WI38 (cell line): ENCODE measurements around the gene MRGPRX1.

Experiments
- H3K4me3 ChIP-seq: 2 replicates; pipeline ENCODE4 v1.5.1; 2011; ENCODE audit warnings: low read depth, mild to moderate bottlenecking, control low read depth, low read length
- CTCF ChIP-seq: IDR thresholded peaks from 2 replicates; pipeline ENCODE4 v1.5.1; 2012; ENCODE audit warnings: low read depth, mild to moderate bottlenecking, control low read depth, low read length

MRGPRX1 gene

GRCh38 chr11:18939314-18939713, at the start of gene MRGPRX1:
Gene MRGPRX1 (minus strand): TSS chr11:18939414. CDS start chr11:18934784, 4,630 bp downstream.
- no peak for TF ChIP-seq CTCF
- no peak within 1 kb of the TSS for H3K4me3 ChIP-seq

DNA sequence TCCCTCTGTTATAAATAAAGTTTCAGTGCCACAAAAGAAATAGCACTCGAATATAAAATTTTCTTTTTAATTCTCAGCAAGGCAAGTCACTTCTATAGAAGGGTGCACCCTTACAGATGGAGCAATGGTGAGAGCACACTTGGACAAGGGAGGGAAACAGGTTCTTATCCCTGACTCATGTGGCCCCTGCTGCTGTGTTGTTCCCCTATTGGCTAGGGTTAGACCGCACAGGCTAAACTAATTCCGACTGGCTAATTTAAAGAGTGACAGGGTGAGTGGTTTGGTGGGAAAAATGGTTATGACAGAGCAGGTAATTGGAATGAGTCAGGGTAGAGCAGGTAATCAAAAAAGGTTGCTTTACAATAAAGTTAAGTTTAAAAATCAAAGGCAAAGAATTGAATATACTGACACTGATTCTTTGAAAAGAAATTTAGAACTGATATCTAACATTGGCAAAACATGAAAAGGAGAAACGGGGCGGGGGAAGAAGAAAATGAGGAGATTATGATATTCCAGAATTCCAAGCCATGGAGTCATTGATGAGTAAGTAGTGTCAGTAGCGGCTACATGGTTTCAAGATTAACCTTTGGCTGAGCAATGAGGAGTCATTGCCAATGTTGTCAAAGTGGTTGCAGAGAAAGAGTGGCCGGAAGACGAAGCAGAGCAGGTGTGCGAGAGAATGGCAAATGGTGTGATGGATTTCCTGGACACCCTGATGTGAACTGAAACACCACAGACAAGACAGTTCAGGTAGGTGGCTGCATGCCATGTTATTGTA, 48.4 kb upstream of the MRGPRX1 start:
- no peak overlapping the region for H3K4me3 ChIP-seq
- no peak for TF ChIP-seq CTCF

DNA sequence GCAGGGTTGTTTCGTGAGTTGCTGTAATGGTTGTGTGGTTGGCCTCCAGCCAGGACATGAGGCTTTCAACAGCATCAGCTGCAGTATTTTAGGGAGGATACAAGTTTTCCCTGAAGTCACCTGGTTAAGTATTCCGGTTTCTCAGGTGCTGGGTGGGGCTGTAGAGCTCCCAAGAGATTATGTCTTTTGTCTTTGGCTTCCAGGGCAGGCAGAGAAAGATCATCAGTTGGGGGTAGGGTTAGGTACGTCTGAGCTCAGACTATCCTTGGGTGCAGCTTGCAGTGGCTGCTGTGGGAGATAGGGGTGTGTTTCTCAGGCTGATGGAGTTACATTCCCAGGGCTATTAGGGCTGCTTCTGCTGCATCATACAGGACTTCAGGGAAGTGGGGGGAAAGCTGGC, 47.5 kb upstream of the MRGPRX1 start:
- no peak overlapping the region for H3K4me3 ChIP-seq
- TF ChIP-seq CTCF: no peak

DNA sequence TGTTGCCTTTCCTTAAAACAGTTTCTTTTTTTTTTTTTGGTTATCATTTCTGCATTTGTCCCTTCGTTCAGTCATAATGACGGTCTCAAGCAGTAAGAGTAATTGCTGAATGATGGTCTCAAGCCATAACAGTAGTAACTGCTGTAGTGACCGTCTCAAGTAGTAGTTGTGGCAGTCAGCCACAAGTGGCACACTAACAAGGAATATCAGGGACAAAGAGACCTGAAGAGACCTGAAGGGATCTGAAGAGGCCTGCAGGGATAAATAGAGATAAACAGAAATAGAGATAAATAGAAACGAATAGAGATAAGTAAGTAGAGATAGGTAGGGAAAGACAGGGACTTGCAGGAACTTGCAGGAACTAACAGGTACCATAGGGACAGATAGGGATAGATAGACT, 42.7 kb upstream of the MRGPRX1 start:
- H3K4me3 ChIP-seq: no peak overlapping the region
- TF ChIP-seq CTCF: no peak

- no peak for TF ChIP-seq CTCF
- H3K4me3 ChIP-seq: no peak overlapping the region
These were observed 35.0 kb upstream of the MRGPRX1 start for GRCh38 chr11:18974192-18974591.

GRCh38 chr11:18972336-18972735, 33.1 kb upstream of the MRGPRX1 start:
- no peak overlapping the region for H3K4me3 ChIP-seq
- TF ChIP-seq CTCF: no peak

- no peak for TF ChIP-seq CTCF
- no peak overlapping the region for H3K4me3 ChIP-seq
These were observed 30.5 kb upstream of the MRGPRX1 start for GRCh38 chr11:18969720-18970119.
